AML-193 (cell line): ENCODE data around the gene LHX4.
A peak's percentile ranks its signal among the peaks of the same experiment; 100 is the strongest.

Source experiments
- DNase-seq, 2 experiments: peaks; one replicate each; lab custom pipeline; 2025; lab: John Stamatoyannopoulos, UW

LHX4 gene

DNA sequence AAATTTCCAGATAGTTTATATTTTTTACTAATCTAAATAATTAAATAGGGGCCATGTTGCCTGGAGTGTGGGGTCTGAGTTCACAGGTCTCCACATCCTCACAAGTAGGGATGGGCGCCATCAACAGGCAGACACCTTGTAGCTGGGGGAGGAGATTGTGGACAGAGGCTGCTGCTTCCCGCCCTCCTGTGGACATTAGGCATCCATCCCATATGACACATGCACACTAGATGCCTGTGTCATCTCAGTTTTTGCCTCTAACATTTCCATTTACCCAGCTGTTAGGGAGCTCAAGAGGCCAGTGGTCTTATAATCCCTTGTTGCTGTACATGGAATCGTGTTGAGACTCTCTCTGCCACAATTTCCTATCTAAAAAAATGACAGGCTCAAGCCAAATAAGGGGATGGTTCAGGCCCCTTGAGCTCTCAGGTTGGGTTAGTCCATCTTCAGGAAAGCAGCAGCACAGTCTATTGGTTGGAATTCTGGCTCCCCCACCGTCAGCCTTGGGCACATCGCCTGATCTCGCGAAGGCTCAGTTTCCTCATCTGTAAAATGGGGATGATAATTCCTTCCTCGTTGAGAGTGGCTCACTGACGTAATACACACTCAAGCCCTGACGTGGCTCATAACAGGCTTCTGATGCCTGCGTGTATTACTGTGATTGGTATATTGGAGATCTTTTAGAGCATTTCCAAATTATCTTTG is 13.6 kb downstream of the LHX4 start:
- no peak for DNase-seq

DNA sequence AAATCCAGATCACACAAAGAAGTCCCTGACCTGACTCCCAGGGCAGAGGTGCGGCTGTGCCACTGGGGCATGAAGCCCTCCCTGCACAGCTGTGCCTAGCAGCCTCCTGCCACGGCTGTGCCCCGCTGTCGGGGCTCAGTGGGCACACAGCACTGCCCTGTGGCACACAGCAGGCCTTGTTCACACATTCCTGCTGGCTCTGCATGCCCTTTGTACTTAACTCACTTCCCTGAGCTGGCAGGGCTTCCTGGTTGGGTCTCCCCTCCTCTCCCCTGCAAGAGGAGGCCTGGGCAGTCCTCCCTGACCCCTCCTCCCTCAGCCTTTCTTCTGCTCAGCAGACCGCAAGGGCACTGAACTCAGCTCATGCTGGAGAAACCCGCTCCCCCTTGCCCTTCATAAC is 14.8 kb downstream of the LHX4 start:
- DNase-seq: no peak

DNA sequence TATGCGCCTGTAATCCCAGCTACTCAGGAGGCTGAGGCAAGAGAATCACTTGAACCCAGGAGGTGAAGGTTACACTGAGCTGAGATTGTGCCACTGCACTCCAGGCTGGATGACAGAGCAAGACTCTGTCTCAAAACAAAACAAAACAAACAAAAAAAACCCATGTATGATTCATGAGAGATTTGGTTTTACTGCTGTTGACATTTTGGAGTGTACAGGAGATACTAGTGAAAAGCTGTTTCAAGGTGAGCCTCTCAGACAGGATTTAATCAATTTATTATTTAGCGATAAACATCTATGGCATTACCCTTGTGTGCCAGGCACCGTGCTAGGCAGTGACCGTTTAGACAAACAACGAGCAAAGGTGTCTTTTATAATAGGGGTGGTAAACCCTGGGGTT is 16.5 kb downstream of the LHX4 start:
- no peak for DNase-seq

DNA sequence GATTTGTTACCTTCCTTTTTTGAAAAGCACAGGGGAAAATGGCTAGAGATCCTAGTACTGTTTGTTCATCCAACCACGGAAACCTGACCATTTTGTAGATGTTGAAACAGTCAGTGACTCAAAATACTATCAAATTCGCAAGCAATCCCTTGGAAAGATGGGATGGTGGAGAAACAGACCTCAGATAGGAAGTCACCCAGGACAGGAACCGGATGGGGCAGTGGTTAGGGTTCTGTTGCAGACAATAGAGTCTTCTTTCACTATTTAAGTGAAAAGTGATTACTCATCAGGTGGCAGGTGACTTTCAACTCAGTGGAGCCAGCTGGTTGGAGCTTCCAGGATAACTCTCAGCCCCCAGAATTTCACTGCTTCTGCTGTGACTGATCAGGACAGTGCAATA is 17.0 kb downstream of the LHX4 start:
- DNase-seq: no peak

DNA sequence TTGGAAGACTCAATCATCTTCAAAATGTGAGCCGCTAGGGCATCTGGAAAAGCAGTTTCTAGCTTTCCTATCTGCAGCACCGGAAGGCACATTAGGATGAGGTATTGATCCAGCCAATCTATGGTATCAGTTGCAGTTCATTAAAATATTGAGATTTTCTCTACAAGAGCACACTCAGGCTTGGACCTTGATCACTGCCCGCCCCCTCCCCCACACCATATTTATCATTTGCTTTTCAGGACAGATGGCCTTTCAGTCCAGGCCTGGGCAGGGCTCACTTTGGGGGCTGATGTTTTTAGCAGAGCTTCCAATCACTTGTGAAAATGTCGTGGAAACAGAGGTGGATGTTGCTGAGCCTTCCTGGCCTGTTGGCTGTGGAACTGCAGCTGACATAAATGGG is 17.5 kb downstream of the LHX4 start:
- no peak for DNase-seq

DNA sequence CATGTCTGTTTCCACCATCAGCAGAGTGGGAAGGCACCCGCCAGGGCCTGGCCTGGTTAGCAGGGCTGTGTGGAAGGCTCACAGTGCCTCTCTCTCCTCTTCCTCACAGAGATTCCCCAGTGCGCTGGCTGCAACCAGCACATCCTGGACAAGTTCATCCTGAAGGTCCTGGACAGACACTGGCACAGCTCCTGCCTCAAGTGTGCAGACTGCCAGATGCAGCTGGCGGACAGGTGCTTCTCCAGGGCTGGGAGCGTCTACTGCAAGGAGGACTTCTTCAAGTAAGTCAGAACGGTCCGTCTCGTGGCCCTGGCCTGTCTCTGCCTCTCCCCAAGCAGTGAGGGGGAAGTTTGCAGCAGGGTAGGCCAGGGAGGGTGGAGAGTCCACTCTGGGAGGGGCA is 18.1 kb downstream of the LHX4 start:
- no peak for DNase-seq

DNA sequence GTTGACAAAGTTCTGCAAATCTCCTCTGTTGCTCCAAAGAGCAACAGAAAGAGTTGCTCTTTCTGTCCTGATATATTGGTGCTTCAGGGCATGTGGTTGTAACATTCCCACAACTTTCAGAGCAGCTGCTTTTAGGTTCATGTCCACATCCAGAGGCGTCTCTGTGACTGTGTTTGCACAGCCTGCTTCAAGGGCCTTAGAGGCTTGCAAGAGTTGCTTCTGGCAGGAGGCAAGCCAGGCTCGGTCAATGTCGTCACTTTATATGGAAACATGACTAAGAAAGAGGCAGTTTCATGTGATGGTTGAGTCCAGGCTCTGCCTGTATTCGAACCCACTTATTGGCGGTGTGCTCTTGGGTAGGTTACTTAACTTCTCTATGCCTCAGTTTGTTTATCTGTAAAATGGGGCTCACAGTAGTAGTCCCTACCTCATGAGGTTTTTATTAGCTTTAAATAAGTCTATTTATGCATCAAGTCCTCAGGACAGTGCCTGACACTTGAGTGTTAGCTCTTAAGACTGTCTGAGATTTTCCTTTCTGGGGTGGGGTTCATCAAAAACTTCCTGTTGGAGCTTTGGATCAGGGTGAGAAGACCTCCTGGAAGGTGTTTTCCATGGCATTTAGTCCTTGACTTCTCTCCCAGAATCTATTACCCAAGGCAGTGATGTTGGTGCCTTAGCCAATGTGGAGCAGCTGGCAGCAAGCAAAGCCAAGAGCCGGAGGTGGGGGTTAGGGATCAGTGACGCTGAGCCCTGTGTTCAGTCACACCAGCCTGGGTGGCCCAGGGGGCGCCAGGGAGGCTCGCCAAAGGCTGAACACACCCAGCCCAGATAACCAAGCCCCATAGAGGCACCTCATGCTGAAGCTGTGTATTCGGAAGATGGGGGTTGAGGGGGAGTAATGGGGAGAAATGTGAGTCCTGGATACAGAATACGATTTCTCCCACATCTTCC is 18.9 kb downstream of the LHX4 start:
- no peak for DNase-seq

DNA sequence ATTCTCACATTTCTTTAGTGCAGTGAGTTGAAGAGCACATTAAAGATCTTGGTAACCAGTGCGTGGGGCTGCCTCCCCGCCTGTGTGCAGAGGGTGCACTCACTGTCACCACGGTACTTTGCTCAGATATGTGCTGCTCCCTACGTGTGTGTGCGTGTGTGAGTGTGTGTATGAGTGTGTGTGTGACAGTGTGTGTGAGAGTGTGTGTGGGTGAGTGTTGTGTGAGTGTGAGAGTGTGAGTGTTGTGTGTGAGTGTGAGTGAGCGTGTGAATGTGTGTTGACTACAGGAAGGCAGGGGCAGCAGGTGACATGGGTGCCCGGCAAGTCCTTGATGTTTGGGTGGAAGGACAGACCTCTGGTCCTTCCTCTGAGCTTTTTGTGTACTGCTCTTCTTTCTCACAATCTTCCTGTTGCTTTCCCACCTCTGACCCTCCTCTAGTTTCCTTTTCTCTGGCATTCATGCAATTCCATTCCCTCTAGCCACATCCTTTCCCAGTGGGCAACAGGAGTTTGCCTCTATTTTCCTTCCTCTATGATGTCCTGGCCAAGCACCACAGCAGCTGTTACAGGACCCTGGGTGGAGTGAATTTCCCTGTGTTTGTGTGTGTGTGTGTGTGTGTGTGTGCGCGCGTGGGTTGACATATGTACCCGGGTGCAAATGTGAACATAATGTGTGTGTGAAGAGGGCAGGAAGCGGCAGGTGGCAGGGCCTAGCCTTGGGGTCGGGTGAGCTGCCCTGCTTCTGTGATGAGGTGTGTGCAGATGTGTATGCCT is 19.8 kb downstream of the LHX4 start:
- DNase-seq: no peak

DNA sequence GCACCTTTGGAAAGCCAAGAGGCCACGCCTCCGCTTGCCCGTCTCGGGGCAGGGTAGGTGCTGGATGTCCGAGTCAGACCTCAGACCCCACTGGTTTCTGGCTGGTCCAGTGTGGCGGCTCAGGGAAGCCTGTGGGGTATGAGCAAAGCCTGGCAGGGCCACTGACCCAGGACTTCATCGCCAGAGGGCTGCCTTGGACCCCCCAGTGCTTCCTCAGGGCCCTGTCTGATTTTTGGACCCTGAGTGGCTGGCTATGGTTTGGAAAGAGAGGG is 20.4 kb downstream of the LHX4 start:
- DNase-seq: no peak

DNA sequence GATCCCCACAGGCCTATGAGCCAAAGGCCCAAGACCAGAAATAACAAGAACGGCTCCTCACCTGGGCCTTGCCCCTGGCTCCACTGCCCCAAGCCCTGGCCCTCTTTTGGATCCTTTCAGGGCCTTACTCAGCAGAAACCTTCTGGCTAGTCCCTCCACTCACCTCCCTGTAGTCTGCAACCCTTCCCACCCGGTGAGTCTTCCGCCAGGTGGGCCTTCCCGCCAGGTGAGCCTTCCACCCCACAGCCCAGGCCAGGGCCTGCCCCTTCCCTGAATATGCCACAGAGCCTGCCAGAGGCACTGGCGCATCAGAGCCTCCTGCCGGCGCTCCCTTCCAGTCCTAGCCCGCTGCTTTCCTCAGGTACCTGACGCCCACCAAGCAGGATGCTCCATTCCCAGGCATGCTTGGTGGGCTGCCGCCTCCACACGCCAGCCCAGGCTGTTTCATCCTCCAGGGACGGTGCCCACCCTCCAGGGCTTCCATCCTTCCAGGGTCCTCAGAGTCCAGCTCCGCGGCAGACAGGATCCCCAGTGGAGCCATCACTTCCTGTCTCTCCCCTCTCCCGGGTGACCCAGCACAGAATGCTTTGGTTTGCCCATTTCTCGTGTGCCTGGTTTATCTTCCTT is 20.9 kb downstream of the LHX4 start:
- no peak for DNase-seq

DNA sequence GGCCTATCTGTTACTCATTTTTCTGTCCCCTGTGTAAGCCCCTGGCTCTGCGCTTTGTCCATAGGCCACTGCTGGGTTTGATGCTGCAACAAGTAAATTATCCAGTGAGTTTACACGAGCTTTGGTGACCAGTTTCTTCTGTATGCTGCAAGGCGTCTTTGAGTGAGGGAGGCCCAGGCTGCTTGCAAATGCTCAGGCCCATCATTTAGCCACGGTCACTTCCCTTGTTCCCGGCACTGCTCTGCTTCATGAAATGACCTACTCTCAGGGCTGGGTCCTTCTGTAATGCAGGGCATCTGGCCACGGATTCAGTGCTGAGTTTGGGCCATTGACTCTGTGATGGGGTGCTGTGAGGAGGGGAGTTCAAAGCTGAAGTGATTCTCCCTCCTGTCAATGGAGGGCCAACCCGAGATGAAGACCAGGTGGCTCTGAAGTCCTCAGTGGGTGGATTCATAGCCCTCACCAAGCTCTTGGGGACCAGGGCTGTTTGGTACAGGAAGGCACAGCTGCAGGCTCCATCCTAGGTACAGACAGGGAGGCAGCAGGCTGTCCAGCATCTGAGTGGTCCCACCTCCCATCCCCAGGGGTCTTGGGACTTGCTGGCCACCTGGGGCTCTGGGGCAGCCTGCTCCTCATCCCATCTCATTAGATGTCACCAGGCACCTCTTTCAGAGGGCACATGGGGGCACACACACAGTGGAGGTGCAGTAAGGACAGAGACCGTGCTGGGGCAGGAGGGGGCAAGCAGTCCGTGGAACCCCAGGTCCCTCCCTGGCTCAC is 21.7 kb downstream of the LHX4 start:
- DNase-seq: no peak

DNA sequence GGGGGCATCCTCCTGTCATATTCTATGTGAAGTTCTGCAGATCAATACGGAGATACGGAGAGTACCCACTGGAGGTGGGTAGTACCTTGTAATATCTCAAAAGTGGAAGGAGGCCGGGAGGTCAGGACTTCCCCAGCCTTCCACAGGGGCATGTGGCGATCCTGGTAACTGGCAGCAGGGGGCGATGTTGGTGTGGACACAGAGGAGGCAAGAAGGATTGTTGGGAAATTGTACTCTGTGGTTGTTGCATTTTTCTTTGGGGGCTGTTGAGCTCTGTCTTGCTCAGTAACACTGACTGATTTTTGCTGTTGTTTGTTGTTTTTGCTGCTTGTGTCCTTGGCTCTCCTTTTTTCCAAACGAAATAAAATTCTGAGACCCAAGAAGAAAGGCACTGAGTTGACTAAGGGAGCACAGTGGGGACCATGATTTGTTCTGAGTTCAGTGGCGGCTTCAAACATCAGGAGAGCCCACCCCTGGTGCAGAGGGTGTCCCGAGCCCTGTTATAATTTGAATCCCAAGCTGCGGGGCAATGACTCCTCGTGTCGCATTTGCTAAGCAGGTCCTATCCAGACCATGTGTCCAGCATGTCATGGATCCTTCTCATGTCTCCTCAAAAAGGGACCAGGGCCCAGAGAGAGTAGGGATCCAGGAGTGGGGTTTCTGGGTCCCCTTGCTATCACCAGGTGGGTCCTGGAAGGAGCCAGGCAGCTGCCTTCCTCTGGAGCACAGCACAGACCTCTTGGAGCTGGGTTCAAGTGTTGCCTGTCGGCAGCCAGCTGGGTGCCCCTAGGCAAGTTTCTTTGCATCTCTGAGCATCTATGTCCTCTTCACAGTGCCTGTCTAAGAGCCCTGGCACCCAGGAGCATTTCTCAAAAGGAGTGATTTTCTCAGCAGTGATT is 22.8 kb downstream of the LHX4 start:
- peak; percentile 69 to 76 for DNase-seq

DNA sequence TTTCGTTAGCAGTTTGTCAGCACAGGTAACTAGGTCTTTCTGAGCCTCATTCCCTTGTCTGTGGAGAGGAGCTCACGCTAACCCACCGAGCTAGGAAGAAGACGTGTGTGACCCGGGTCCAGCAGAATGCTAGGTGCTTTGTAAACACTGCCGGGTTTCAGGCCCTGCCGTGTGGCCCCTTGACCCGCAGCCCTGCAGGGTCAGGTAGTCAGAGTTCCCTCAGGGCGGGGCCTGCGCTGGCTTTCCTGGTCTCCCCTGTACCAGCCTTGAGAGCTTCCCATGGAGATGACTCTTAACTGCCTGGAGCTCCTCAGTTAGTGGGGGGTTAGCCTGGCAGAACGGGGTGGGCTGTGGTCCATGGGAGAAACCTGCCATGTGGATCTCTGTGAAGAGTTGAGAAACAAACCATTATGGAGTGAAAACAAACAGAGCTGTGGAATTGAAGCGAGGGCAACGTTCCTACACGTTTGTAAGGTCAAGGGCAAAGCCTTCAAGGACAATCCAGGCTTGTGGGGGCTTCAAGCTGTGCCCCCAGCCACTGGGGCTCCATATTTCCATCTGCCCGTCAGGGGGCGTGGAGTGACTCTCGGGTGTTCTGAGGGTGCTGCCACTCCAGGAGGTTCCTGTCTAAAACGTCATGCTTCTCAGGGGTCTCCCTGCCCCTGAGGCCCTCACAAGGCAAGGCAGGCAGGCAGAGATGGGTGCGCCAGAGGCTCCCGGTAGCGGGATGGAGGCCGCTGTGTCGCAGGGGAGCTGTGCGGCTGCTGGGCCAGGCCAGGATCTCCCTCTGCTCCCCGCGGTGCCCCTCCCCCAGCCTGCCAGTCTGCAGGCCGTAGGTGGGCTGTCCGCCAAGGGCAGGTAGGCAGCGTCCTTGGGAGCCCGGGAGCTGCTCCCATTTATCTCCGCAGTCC is 23.8 kb downstream of the LHX4 start:
- no peak for DNase-seq

DNA sequence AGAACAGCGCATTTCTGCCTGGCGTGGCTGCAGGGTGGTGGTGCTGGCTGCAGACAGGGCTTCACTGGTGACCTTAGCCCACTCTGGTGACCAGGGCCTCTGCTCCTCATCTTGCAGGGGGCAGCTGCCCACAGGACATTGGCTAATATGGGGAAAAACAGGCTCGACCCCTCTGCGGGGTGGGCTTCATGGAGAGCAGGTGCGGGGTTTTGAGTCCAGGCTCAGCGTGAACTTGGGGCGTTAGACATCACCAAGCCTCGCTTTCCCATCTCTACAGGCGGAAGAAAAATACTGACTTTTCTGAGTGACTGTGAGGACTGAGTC is 24.4 kb downstream of the LHX4 start:
- no peak for DNase-seq

DNA sequence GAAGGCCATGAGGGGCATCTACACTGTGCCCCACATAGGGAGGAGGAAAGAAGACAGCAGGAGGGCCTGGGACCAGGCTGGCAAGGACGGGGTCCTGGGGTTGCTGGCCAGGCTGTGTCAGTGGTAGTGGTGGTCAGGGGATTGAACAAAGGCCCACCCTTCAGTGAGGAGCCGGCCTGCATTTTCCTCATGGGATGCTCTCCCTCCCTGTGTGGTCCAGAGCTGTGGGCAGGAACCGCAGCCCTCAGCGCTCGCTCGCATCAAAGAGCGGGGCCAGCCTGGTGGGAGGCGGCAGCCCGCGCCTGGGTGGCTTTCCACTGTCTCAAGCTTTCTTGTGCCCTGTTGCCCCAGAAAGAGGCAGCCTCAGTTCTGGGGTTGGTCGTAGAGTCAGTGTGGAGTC is 24.8 kb downstream of the LHX4 start:
- DNase-seq: no peak

DNA sequence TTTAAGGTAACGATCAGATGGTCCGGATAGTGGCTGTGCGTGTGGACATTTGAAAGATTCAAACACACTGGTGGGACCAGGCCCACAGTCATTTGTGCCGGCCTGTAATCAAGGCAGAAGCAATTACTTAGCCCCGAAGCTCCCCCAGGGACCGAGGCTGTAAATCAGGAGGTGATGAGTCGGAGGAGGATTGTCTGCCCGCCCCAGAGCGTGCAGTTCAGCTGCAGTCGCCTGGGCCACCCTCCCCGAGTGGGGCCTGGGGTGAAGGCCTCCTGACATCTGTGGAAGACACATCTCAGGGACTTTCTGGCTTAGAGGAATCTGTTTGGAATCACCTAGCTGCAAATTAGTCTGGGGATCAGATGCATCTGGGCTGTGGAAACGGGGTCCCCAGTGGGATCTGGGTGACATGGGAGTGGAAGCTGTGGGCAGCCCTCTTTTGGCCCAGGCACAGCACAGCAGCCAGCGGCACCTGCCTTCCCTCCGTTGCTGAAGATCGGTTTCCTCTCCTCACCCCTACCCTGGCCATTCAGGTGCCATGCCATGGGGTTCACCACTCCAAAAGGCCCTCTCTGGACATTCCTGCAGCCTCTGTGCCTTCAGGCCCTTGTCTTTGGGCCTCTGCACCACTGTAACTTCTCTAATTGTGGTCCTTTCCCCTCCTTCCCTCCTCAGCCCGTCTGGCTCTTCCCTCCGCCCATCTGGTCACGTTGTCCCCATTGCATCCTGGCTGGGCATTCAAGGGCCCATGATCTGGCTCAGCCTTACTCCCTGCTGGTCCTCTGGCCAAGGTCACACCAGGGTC is 25.7 kb downstream of the LHX4 start:
- DNase-seq: no peak

DNA sequence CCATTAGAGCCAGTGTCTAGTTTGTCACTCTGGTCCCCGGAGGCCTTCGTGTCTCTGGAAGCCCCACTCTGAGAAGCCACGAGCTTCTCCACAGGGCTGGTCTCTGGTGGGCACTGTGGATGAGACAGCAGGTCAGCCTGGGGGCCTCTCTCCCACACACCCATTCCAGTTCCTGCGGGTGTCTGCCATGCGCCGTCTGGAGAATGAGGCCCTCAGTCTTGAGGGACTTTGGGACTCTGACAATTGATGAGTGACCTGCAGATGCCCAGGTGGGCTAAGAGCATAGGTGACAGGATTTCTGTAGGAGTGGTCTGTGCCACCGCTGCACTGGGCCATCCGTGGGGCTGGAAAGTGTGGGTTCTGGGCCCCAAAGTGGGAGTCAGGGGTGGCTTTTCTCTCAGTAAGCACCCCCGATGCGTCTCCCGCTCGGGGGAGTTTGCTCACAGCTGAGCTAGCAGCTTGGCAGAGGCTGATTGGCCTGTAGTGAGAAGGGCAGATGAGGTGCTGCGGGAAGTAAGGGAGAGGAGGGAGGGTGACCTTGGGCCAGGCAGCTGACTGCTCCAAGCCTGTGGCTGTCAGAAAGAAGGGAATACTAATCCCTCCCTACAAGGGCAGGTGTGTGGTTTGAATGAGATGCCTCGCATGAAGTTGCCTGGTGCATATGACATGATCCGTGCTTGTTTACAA is 26.4 kb downstream of the LHX4 start:
- no peak for DNase-seq

DNA sequence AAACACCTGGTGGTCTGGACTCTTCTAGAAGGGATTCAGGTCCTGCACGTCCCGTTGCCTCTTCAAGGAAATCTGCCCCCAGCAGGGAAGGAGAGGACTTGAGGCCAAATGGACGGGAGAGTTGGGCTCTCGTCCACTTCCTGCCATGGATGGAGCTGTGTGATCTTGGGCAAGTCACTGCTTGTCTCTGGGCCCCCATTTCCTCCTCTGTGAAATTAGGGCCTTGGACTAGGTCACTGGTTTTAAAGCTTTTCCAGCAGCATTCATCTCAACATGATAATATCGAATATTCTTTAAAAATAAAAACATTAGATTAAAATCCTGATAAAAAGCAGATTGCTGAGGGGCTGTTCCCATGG is 26.9 kb downstream of the LHX4 start:
- no peak for DNase-seq
